Right lobe of liver (tissue), 6 donors: ENCODE data around the gene GSTA4. TPM values are rescaled to one million over a fixed set of nuclear protein-coding genes. Genes with fewer than 3 reads are reported as not detected.

Experiments
- ATAC-seq, 4 donors: fragments of 200-7000 bp; cut with Tn5 transposase; one replicate each; pipeline ENCODE4 v1.9.1; 2020; ENCODE audit warnings: mild to moderate bottlenecking in 4 of 4, moderate library complexity in 4 of 4
- DNase-seq, 3 donors: peaks; one replicate each; pipeline ENCODE4 v3.0.0-alpha.2; 2020
- H3K27ac ChIP-seq, 3 donors: fragments of 200-600 bp; one replicate each; pipeline ENCODE4 v1.8.0; 2022
- H3K27me3 ChIP-seq, 2 donors: fragments of 200-600 bp; one replicate each; pipeline ENCODE4 v1.8.0; 2022
- H3K36me3 ChIP-seq, 4 donors: fragments of 200-600 bp; sonication (generic) in 1 of 4; one replicate each; pipeline versions ENCODE4 v1.5.1 to v1.8.0; 2017 to 2022; ENCODE audit warnings: control low read depth in 1 of 4
- H3K4me1 ChIP-seq, 4 donors: fragments of 200-600 bp; sonication (generic) in 1 of 4; one replicate each; pipeline versions ENCODE4 v1.5.1 to v1.8.0; 2017 to 2022; ENCODE audit warnings: control low read depth in 1 of 4
- H3K4me3 ChIP-seq, 3 donors: fragments of 200-600 bp; one replicate each; pipeline ENCODE4 v1.8.0; 2022
- H3K9me3 ChIP-seq, 4 donors: fragments of 200-600 bp; sonication (generic) in 1 of 4; one replicate each; pipeline versions ENCODE4 v1.5.1 to v1.8.0; 2017 to 2022; ENCODE audit warnings: control low read depth in 1 of 4
- POLR2A ChIP-seq: fragments of 450-650 bp; IDR thresholded peaks from one replicate; pipeline ENCODE4 v1.6.1; 2017; ENCODE audit warnings: antibody characterized with exemption, mild to moderate bottlenecking
- WGBS: methylation state at CpG from one replicate; pipeline ENCODE4 v1.1.6; 2018; ENCODE audit warnings: low coverage, low lambda C conversion rate; ENCODE audit not compliant: insufficient coverage; ENCODE audit errors: missing lambda C conversion rate; 5-methylcytosine and 5-hydroxymethylcytosine counted together
- intact Hi-C, 2 donors: fragments of 100-400 bp; cut with DNase I; formaldehyde crosslinking; loops; one replicate each; pipeline versions ENCODE4 v1.11.2 to v1.14.1; 2022
- total RNA-seq, 6 experiments: library from RNA; depleted of rRNA in 2 of 6; stranded (reverse); fragments of >200 nt in 2 of 6; fragmentation: NEBNext Ultra II Directional in 3 of 6; extraction: Animal tissue kit (Norgen Biotek cat#: 25700) in 3 of 6; gene quantifications; one replicate each; pipeline versions ENCODE4 v1.1.0 to v1.2.4, GENCODE V29; 2016 to 2023
- TF ChIP-seq, protein P1 (sequence below), 4 donors: fragments of 200-600 bp in 3 of 4; fragments of 450-650 bp in 1 of 4; IDR thresholded peaks; one replicate each; pipeline versions ENCODE4 v1.5.1 to v1.8.0; 2016 to 2022; ENCODE audit warnings: antibody characterized with exemption in 4 of 4, mild to moderate bottlenecking in 2 of 4
- donor health status: DM: no; HTN: yes; CAD: no.
- donor health status: DM: no; HTN: no; CAD: no.
- donor health status: DM: no; HTN: no; CAD: no.
- donor health status: DM: no; HTN: yes; CAD: no.
- donor health status: DM: no; HTN: yes; CAD: no.

GSTA4 gene
- total RNA-seq, 6 experiments from 2014 or later: 4.8 to 23.1 (median 9.2) TPM

DNA sequence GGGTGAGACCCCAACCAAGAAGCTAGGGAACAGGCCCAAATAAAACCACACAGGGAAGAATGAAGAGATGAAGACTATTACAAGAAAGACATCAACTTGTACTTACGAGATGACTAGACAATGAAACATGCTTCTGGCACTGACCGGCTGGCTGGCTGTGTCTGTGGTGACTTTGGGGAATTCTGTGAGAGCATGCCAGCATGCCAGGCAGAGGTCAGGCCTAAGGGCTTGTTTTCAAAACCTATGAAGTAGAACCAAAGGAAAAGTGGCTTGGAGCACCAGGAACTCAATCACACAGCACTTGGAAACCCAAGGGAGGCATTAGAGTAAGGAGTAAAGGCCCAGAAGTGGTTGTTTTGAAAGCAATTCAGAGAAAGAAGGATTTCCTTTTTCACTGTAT is 57.2 kb downstream of the GSTA4 start:
- intact Hi-C loops: no loop called here
- no peak for DNase-seq
- Histone ChIP-seq H3K27ac (no peak overlapping the region), H3K27me3 (no peaks in the 10 kb centered on the region), H3K4me3 (no peak overlapping the region), H3K4me1 (no peaks in the 10 kb centered on the region), H3K36me3 (no peaks in the 10 kb centered on the region), H3K9me3 (no peaks in the 10 kb centered on the region)
- 58% methylated on average over 2 of the region's 2 CpGs for WGBS
- TF ChIP-seq, protein P1, sequence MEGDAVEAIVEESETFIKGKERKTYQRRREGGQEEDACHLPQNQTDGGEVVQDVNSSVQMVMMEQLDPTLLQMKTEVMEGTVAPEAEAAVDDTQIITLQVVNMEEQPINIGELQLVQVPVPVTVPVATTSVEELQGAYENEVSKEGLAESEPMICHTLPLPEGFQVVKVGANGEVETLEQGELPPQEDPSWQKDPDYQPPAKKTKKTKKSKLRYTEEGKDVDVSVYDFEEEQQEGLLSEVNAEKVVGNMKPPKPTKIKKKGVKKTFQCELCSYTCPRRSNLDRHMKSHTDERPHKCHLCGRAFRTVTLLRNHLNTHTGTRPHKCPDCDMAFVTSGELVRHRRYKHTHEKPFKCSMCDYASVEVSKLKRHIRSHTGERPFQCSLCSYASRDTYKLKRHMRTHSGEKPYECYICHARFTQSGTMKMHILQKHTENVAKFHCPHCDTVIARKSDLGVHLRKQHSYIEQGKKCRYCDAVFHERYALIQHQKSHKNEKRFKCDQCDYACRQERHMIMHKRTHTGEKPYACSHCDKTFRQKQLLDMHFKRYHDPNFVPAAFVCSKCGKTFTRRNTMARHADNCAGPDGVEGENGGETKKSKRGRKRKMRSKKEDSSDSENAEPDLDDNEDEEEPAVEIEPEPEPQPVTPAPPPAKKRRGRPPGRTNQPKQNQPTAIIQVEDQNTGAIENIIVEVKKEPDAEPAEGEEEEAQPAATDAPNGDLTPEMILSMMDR (IDR thresholded peaks at IDR 0.05): no peak
- TF ChIP-seq POLR2A: no peak
- no peak for ATAC-seq

DNA sequence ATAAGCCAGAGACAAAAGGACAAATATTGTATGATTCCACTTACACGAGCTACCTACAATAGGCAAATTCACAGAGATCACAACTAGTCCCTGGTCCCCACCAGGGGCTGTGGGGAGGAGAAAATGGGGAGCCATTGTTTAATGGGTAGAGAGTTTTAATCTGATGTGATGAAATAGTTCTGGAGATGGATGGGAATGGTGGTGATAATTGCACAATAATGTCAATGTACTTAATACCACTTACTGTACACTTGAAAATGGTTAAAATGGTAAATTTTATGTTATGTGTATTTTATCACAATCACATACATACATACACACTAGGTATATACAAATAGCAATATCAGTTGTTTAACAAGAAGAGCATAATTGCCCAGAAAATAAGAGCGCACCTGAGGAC is 61.3 kb downstream of the GSTA4 start:
- Histone ChIP-seq H3K36me3 (no peaks in the 10 kb centered on the region), H3K9me3 (no peaks in the 10 kb centered on the region), H3K27ac (no peak overlapping the region), H3K4me3 (no peak overlapping the region), H3K4me1 (peaks cover 0 to 18% (median 2%) of the 10 kb centered on the region in 4 donors), H3K27me3 (no peaks in the 10 kb centered on the region)
- DNase-seq (no peak), ATAC-seq (no peak)
- WGBS: 84% methylated on average over 2 of the region's 2 CpGs
- TF ChIP-seq, protein P1 (IDR thresholded peaks at IDR 0.05): no peak
- TF ChIP-seq POLR2A: no peak
- intact Hi-C loops: no loop called here

DNA sequence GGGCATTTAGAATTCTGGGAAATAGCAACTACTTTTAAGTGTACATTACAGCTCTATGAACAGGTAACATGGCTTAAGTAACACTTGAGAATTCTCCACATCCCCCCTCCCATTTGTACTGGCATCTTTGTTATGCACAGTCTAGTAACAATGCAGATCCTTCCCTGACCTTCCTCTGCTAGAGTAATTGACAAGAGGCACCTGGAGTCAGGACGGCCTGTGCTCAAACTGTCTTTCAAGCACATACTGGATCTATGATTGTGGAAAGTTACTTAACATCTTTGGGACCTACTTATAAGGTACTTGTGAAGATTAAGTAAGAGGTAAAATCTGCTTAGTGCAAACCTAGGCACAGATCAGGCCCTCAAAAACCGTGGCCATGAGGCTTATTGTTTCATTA is 63.7 kb downstream of the GSTA4 start:
- WGBS: 82% methylated on average over 2 of the region's 2 CpGs
- no peak for DNase-seq
- intact Hi-C loops: no loop called here
- TF ChIP-seq, protein P1 (IDR thresholded peaks at IDR 0.05): no peak
- no peak for ATAC-seq
- H3K27ac ChIP-seq: no peak overlapping the region
- H3K27me3 ChIP-seq: no peaks in the 10 kb centered on the region
- H3K4me3 ChIP-seq: no peak overlapping the region
- peaks cover 0 to 22% (median 2%) of the 10 kb centered on the region in 4 donors for H3K4me1 ChIP-seq
- no peaks in the 10 kb centered on the region for H3K36me3 ChIP-seq
- H3K9me3 ChIP-seq: no peaks in the 10 kb centered on the region

DNA sequence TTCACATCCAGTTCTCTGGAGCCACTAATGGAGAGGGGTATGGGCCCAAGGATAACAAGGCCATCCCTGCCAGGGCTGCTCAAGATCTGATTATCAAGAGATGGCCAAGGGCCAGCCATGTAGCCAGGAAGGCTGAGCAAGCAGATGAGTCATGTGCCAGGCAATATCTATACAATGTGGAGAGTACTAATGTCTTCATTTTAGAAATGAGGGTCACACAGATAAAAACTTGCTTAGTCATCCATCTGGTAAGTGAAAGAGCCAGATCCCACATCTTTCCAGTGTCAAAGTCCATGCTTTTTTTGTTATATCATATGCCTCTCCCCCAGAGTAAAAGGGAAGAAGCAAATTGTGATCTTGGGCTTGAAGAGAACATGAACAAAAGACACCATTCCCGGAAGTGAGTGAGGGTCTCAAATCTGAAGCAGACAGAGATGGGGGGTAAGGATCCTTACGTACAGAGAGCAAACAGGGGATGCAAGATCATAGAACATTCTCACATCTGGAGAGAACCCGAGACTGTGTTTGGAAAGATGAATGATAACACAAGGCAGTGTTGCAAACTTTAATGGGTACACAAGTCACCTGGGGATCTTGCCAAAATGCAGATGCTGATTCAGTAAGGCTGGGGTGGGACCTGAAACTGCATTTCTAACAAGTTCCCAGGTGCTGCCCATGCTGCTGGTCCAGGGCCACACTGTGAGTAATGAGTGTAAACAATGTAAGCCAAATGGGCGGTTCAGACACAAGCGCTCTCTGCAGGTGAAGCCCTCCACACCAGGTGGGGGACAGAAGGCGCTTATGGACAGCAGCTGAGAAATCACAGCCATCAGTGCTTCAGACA is 65.5 kb downstream of the GSTA4 start:
- ATAC-seq (peak; percentile 86 to 98 (median 92)), DNase-seq (peak; percentile 56 to 77 (median 66))
- no peak for TF ChIP-seq POLR2A
- TF ChIP-seq, protein P1 (IDR thresholded peaks at IDR 0.05): no peak
- Histone ChIP-seq H3K4me1 (peaks cover 0 to 22% (median 2%) of the 10 kb centered on the region in 4 donors), H3K36me3 (no peaks in the 10 kb centered on the region), H3K27ac (peak overlapping the region in 2 of 3 donors; percentile 38 to 65), H3K27me3 (no peaks in the 10 kb centered on the region), H3K4me3 (no peak overlapping the region), H3K9me3 (no peaks in the 10 kb centered on the region)
- intact Hi-C loops: no loop called here
- WGBS: 45% methylated on average over 3 of the region's 6 CpGs

Other genes starting within 250 kb of the GSTA4 start
- 100 to 1,000 TPM in 1 of 6 experiments, 10 to 100 TPM in 3, 1 to 10 TPM in 2; 7.6 to 177 (median 54.4) TPM for gene GSTA2, start 231.8 kb downstream of the GSTA4 start, total RNA-seq
- 1,000 to 10,000 TPM in 1 of 6 experiments, 100 to 1,000 TPM in 3, 10 to 100 TPM in 2; 16.1 to 2,332 (median 522) TPM for gene GSTA1, start 191.5 kb downstream of the GSTA4 start, total RNA-seq
- gene GSTA5, start 154.5 kb downstream of the GSTA4 start, total RNA-seq: not detected
- not detected for gene GSTA3, start 85.6 kb downstream of the GSTA4 start, total RNA-seq
- gene CILK1, start 66.5 kb upstream of the GSTA4 start, total RNA-seq: 1 to 10 TPM; 5.6 to 7.8 (median 6.9) TPM
- 10 to 100 TPM; 24.6 to 78.7 (median 54.1) TPM for gene FBXO9, start 70.1 kb upstream of the GSTA4 start, total RNA-seq
- gene GCM1, start 153.6 kb upstream of the GSTA4 start, total RNA-seq: not detected